B cell (primary cell): ENCODE results near the gene PHLDA3. TPM values are rescaled to one million over a fixed set of nuclear protein-coding genes. Genes with fewer than 3 reads are reported as not detected.

Experiments
- ATAC-seq: fragments of 200-7000 bp; cut with Tn5 transposase; one replicate; pipeline ENCODE4 v1.10.0; 2021; ENCODE audit warnings: low read depth, mild to moderate bottlenecking, moderate number of reproducible peaks, moderate library complexity
- CTCF ChIA-PET: fragments of 350-600 bp; sonication (Branson Sonifier 250); formaldehyde crosslinking; loops from one replicate; lab custom pipeline; 2021; ENCODE audit warnings: antibody characterized with exemption, inconsistent platforms; lab: Charles Lee
- POLR2A ChIA-PET: fragments of 350-600 bp; sonication (Branson Sonifier 250); formaldehyde crosslinking; loops from one replicate; lab custom pipeline; 2021; ENCODE audit warnings: antibody characterized with exemption; lab: Charles Lee
- DNase-seq: peaks from one replicate; pipeline ENCODE4 v3.0.0; 2013
- H2AFZ ChIP-seq: 2 replicates; pipeline ENCODE4 v1.6.1; 2012; ENCODE audit warnings: mild to moderate bottlenecking, low read depth, low read length; ENCODE audit not compliant: insufficient read depth, poor library complexity, severe bottlenecking
- H3K27ac ChIP-seq, 2 donors: 1 replicate in 1 of 2; 2 replicates in 1 of 2; pipeline ENCODE4 v1.5.1; 2012 to 2013; ENCODE audit warnings: low read length in 2 of 2, mild to moderate bottlenecking in 2 of 2, moderate library complexity in 1 of 2
- H3K27me3 ChIP-seq, 4 experiments: fragments of 200-600 bp in 1 of 4; sonication (generic) in 1 of 4; replicated peaks in 1 of 4; 1 replicate in 2 of 4; 2 replicates in 2 of 4; pipeline versions ENCODE4 v1.6.1 to v1.7.0; 2013 to 2016; ENCODE audit warnings: low read length in 3 of 4, mild to moderate bottlenecking in 2 of 4, mixed read lengths in 1 of 4, moderate library complexity in 1 of 4; ENCODE audit not compliant: insufficient read depth in 4 of 4, control insufficient read depth in 3 of 4; ENCODE audit errors: control extremely low read depth in 1 of 4
- H3K36me3 ChIP-seq, 2 experiments: replicated peaks in 1 of 2; 1 replicate in 1 of 2; 2 replicates in 1 of 2; pipeline versions ENCODE4 v1.6.1 to v1.7.1; 2013; ENCODE audit warnings: low read length in 1 of 2; ENCODE audit not compliant: insufficient read depth in 2 of 2, control insufficient read depth in 1 of 2; ENCODE audit errors: control extremely low read depth in 1 of 2, extremely low read depth in 1 of 2
- H3K4me1 ChIP-seq, 2 donors: fragments of 200-600 bp in 1 of 2; sonication (generic) in 1 of 2; 1 replicate in 1 of 2; 2 replicates in 1 of 2; pipeline versions ENCODE4 v1.5.1 to v1.6.1; 2013 to 2017; ENCODE audit warnings: low read length in 2 of 2; ENCODE audit not compliant: control insufficient read depth in 2 of 2, insufficient read depth in 2 of 2
- H3K4me2 ChIP-seq: replicated peaks from 2 replicates; pipeline ENCODE3; 2012; ENCODE audit warnings: mild to moderate bottlenecking, low read depth, low read length; ENCODE audit not compliant: poor library complexity, severe bottlenecking
- H3K4me3 ChIP-seq, 5 experiments: fragments of 200-600 bp in 1 of 5; sonication (generic) in 1 of 5; 1 replicate in 3 of 5; 2 replicates in 2 of 5; pipeline versions ENCODE4 v1.5.1 to v1.7.0; 2011 to 2016; ENCODE audit warnings: low read length in 4 of 5, mild to moderate bottlenecking in 4 of 5, low read depth in 2 of 5, control low read depth in 1 of 5, moderate library complexity in 1 of 5; ENCODE audit not compliant: insufficient read depth in 1 of 5; ENCODE audit errors: control extremely low read depth in 1 of 5, extremely low read depth in 1 of 5
- H3K79me2 ChIP-seq: fragments of 200-600 bp; sonication (generic); one replicate; pipeline ENCODE4 v1.6.0; 2016; ENCODE audit warnings: low read length; ENCODE audit not compliant: control insufficient read depth, insufficient read depth
- H3K9ac ChIP-seq: fragments of 200-600 bp; sonication (generic); 2 replicates; pipeline ENCODE4 v1.6.1; 2017; ENCODE audit warnings: mild to moderate bottlenecking, low read length, moderate library complexity
- H3K9me3 ChIP-seq, 3 donors: one replicate each; pipeline versions ENCODE4 v1.6.1 to v1.7.1; 2013; ENCODE audit warnings: low read length in 2 of 3; ENCODE audit not compliant: control insufficient read depth in 2 of 3, insufficient read depth in 1 of 3; ENCODE audit errors: control extremely low read depth in 1 of 3
- H4K20me1 ChIP-seq: 2 replicates; pipeline ENCODE4 v1.6.0; 2012; ENCODE audit warnings: mild to moderate bottlenecking, low read length; ENCODE audit not compliant: insufficient read depth, control insufficient read depth, poor library complexity, severe bottlenecking
- H3K27ac Mint-ChIP-seq: one replicate; pipeline ENCODE4 v1.8.0; 2021; ENCODE audit warnings: mixed read lengths
- H3K27me3 Mint-ChIP-seq: one replicate; pipeline ENCODE4 v1.8.0; 2021; ENCODE audit warnings: mixed read lengths
- H3K4me1 Mint-ChIP-seq: one replicate; pipeline ENCODE4 v1.8.0; 2021; ENCODE audit warnings: mixed read lengths
- H3K4me3 Mint-ChIP-seq: one replicate; pipeline ENCODE4 v1.8.0; 2021; ENCODE audit warnings: mixed read lengths
- H3K9me3 Mint-ChIP-seq: one replicate; pipeline ENCODE4 v1.8.0; 2022; ENCODE audit warnings: mixed read lengths; ENCODE audit not compliant: insufficient read depth
- EZH2 ChIP-seq: IDR thresholded peaks from 2 replicates; pipeline ENCODE4 v1.6.1; 2012; ENCODE audit warnings: borderline replicate concordance, low read depth, mild to moderate bottlenecking, moderate library complexity, low read length; ENCODE audit not compliant: insufficient read depth, poor library complexity, severe bottlenecking
- whole genome bisulfite sequencing: methylation state at CpG from one replicate; pipeline ENCODE4 v1.1.5; 2013; ENCODE audit warnings: missing lambda C conversion rate; ENCODE audit not compliant: insufficient coverage; 5-methylcytosine and 5-hydroxymethylcytosine counted together
- intact Hi-C: fragments of 100-400 bp; cut with micrococcal nuclease; formaldehyde crosslinking; loops from one replicate; pipeline ENCODE4 v1.10.0; 2022
- polyA plus RNA-seq: library from polyadenylated mRNA; depleted of rRNA; stranded (reverse); fragments of >200 nt; gene quantifications from 2 replicates; pipeline ENCODE4 v1.2.3, GENCODE V29; 2012
- total RNA-seq, 2 donors: library from RNA; stranded (reverse); fragments of 120-200 nt in 1 of 2; gene quantifications; 1 replicate in 1 of 2; 2 replicates in 1 of 2; pipeline versions ENCODE4 v1.2.3 to v1.2.4, GENCODE V29; 2013 to 2022
- TF ChIP-seq, protein P1 (sequence below): fragments of 200-600 bp; IDR thresholded peaks from one replicate; pipeline ENCODE4 v1.8.0; 2022; ENCODE audit warnings: antibody characterized with exemption, mild to moderate bottlenecking

The PHLDA3 gene
- total and polyA plus RNA-seq, 2 donors (not counting 1 experiment from before 2014, with no cell fraction given), result 0.20 to 0.30 TPM

DNA sequence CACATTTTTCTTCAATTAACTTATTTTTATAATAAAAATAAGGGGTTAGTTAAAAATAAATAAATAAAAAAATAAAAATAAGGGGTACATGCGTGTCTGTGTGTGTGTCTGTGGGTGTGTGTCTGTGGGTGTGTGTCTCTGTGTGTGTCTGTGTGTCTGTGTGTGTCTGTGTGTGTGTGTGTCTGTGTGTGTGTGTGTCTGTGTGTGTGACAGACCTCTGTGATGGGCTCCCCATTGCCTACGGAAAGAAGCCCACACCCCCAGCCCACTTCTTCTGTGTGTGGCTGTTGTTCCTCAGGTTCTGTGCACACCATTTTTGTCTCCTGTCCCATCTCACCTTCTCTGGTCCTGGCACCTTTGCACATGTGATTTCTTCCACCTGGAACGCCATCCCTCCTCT is 9.9 kb downstream of the PHLDA3 start:
- Histone ChIP-seq H3K4me3 (no peak overlapping the region), H3K79me2 (no peaks in the 10 kb centered on the region), H4K20me1 (no peaks in the 10 kb centered on the region), H3K27ac (no peak overlapping the region), H3K4me1 (no peaks in the 10 kb centered on the region), H3K27me3 (peaks cover 0 to 3% (median 0%) of the 10 kb centered on the region in 4 experiments), H3K9me3 (no peaks in the 10 kb centered on the region), H3K4me2 (no peak overlapping the region), H3K36me3 (no peaks in the 10 kb centered on the region), H3K9ac (no peak overlapping the region), H2AFZ (no peak overlapping the region)
- no peaks in the 10 kb centered on the region for H3K9me3 Mint-ChIP-seq
- intact Hi-C loops, result no loop called here
- peaks cover 23% of the 10 kb centered on the region for H3K27me3 Mint-ChIP-seq
- CTCF ChIA-PET, result no interaction called here
- POLR2A ChIA-PET, result no interaction called here
- ATAC-seq, result no peak
- WGBS, result 100% methylated on average over 1 of the region's 3 CpGs
- H3K4me3 Mint-ChIP-seq, result no peak overlapping the region
- H3K27ac Mint-ChIP-seq, result no peak overlapping the region
- no peak for TF ChIP-seq EZH2
- TF ChIP-seq, protein P1, sequence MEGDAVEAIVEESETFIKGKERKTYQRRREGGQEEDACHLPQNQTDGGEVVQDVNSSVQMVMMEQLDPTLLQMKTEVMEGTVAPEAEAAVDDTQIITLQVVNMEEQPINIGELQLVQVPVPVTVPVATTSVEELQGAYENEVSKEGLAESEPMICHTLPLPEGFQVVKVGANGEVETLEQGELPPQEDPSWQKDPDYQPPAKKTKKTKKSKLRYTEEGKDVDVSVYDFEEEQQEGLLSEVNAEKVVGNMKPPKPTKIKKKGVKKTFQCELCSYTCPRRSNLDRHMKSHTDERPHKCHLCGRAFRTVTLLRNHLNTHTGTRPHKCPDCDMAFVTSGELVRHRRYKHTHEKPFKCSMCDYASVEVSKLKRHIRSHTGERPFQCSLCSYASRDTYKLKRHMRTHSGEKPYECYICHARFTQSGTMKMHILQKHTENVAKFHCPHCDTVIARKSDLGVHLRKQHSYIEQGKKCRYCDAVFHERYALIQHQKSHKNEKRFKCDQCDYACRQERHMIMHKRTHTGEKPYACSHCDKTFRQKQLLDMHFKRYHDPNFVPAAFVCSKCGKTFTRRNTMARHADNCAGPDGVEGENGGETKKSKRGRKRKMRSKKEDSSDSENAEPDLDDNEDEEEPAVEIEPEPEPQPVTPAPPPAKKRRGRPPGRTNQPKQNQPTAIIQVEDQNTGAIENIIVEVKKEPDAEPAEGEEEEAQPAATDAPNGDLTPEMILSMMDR, result no peak
- no peak for DNase-seq
- no peaks in the 10 kb centered on the region for H3K4me1 Mint-ChIP-seq

DNA sequence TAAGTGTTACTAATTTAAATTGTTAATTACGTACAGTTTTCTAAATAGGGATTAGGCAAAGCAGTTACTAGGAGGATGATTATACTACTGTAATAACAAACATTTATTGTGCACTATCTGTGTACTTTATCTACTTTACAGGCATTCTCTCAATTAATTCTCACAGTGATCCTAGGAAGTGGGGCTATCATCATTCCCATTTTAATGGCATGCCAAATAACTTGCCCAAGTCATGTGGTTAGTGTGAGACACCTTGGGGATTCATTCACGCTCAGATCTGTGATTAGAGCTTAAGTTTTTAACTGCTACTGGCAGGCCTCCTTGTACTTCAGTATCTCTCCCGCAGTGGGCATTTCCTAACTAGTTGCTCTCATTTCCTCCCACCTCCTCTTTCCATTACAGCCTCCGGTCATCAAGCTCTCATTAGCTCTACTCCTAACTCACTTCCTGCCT is 11.5 kb downstream of the PHLDA3 start:
- Mint-ChIP-seq H3K9me3 (no peaks in the 10 kb centered on the region), H3K27ac (no peak overlapping the region), H3K4me1 (no peaks in the 10 kb centered on the region), H3K27me3 (peaks cover 13% of the 10 kb centered on the region), H3K4me3 (no peak overlapping the region)
- no peaks in the 10 kb centered on the region for H3K36me3 ChIP-seq
- no peak for ATAC-seq
- no peak overlapping the region for H3K4me3 ChIP-seq
- ChIA-PET POLR2A (no interaction called here), CTCF (interaction anchor here (1.4 kb wide), 1 partner anchor 22 kb away, joined by 5 read pairs; no protein-coding TSS in a partner anchor)
- peaks cover 0 to 7% (median 0%) of the 10 kb centered on the region in 4 experiments for H3K27me3 ChIP-seq
- H4K20me1 ChIP-seq, result no peaks in the 10 kb centered on the region
- no peak overlapping the region for H3K27ac ChIP-seq
- no peak for DNase-seq
- H3K9me3 ChIP-seq, result peaks cover 0 to 5% (median 0%) of the 10 kb centered on the region in 3 donors
- H3K4me2 ChIP-seq, result no peak overlapping the region
- H2AFZ ChIP-seq, result no peak overlapping the region
- no peaks in the 10 kb centered on the region for H3K79me2 ChIP-seq
- 62% methylated on average over 3 of the region's 4 CpGs for WGBS
- intact Hi-C loops, result no loop called here
- no peaks in the 10 kb centered on the region for H3K4me1 ChIP-seq
- H3K9ac ChIP-seq, result no peak overlapping the region
- TF ChIP-seq EZH2, result no peak
- TF ChIP-seq, protein P1, result no peak
